Measurements from ENCODE around the gene ARID3A.
A peak's percentile ranks its signal among the peaks of the same experiment; 100 is the strongest.
"Not testable (repeated sequence)": the region's sequence is repeated elsewhere in the genome, so short reads cannot be mapped to it uniquely, and the experiment has no call there.

The ARID3A gene

GRCh38 chr19:947707-948539 is 22.1 kb downstream of the ARID3A start:
- DNase-seq = no peak

- DNase-seq = no peak
These were observed 23.1 kb downstream of the ARID3A start for GRCh38 chr19:948842-949496.

GRCh38 chr19:950352-951066 is 24.7 kb downstream of the ARID3A start:
- DNase-seq = no peak

GRCh38 chr19:952049-952679 is 26.3 kb downstream of the ARID3A start:
- DNase-seq = no peak

GRCh38 chr19:952680-953444 is 27.0 kb downstream of the ARID3A start:
- DNase-seq = no peak

GRCh38 chr19:953445-954271 is 27.8 kb downstream of the ARID3A start:
- no peak for DNase-seq

GRCh38 chr19:954272-954671 is 28.4 kb downstream of the ARID3A start:
- DNase-seq = no peak

GRCh38 chr19:954672-955494 is 29.0 kb downstream of the ARID3A start:
- no peak for DNase-seq

- DNase-seq = no peak
These were observed 30.2 kb downstream of the ARID3A start for GRCh38 chr19:955803-956765.

- no peak for DNase-seq
These were observed 31.1 kb downstream of the ARID3A start for GRCh38 chr19:956766-957440.

GRCh38 chr19:957578-957977 is 31.7 kb downstream of the ARID3A start:
- not testable (repeated sequence) for DNase-seq

- DNase-seq = peak; percentile 70
These were observed 33.4 kb downstream of the ARID3A start for GRCh38 chr19:958967-959855.

- no peak for DNase-seq
These were observed 34.2 kb downstream of the ARID3A start for GRCh38 chr19:960020-960419.

- no peak for DNase-seq
These were observed 34.7 kb downstream of the ARID3A start for GRCh38 chr19:960601-960938.

- DNase-seq = no peak
These were observed 36.2 kb downstream of the ARID3A start for GRCh38 chr19:961866-962620.

- DNase-seq = no peak
These were observed 37.0 kb downstream of the ARID3A start for GRCh38 chr19:962683-963400.

Measured in stimulated activated CD4-positive, alpha-beta T cell treated with anti-CD3 and anti-CD28 coated beads, Interleukin-1b, Interleukin-23, amount 100 ng/mL, for 48 hours (primary cell).